HCT116 (cell line): ENCODE measurements around the gene DEPDC7. TPM values are rescaled to one million over a fixed set of nuclear protein-coding genes. Genes with fewer than 3 reads are reported as not detected.

Source experiments
- ATAC-seq: fragments of 200-7000 bp; cut with Tn5 transposase; 2 replicates; pipeline ENCODE4 v1.9.1; 2020; ENCODE audit warnings: mild to moderate bottlenecking, moderate library complexity
- BruUV-seq: library from RNA; stranded (reverse); fragments of 400-500 nt; replicated peaks from 2 replicates; lab custom pipeline; 2021; lab: Mats Ljungman, UMichigan
- CTCF ChIA-PET: fragments of 300-600 bp; sonication (Branson Sonifier 250); formaldehyde crosslinking; loops from one replicate; lab custom pipeline; 2021; ENCODE audit warnings: antibody characterized with exemption; lab: Charles Lee
- POLR2A ChIA-PET: fragments of 300-600, 350-600 bp; sonication (Branson Sonifier 250); formaldehyde crosslinking; loops from one replicate; lab custom pipeline; 2021; ENCODE audit warnings: antibody characterized with exemption; lab: Charles Lee
- RAD21 ChIA-PET, 2 experiments: fragments of 300-600 bp; sonication (Branson Sonifier 250); formaldehyde crosslinking; loops; one replicate each; lab custom pipeline; 2023; ENCODE audit warnings: low total read pairs in 2 of 2; ENCODE audit not compliant: uncharacterized antibody in 2 of 2, unreplicated experiment in 2 of 2, low non-redundant PET in 1 of 2; lab: Charles Lee
- DNase-seq: peaks from one replicate; pipeline ENCODE4 v3.0.0-alpha.2; 2010; ENCODE audit warnings: low read depth, low spot score
- H2AFZ ChIP-seq: fragments of 200-600 bp; shearing (Covaris generic), sonication (generic); 2 replicates; pipeline ENCODE4 v1.6.1; 2017; ENCODE audit warnings: low read depth, mixed run types, mixed read lengths, antibody characterized with exemption, low read length; ENCODE audit not compliant: poor library complexity, severe bottlenecking
- H3K27ac ChIP-seq: 2 replicates; pipeline ENCODE4 v1.5.1; 2012; ENCODE audit warnings: low read depth, low read length
- H3K27me3 ChIP-seq: fragments of 200-600 bp; sonication (generic); 2 replicates; pipeline ENCODE4 v1.6.1; 2016; ENCODE audit warnings: mixed run types, low read length, mixed read lengths; ENCODE audit not compliant: insufficient read depth
- H3K36me3 ChIP-seq, 2 experiments: fragments of 200-500 bp in 1 of 2; fragments of 200-600 bp in 1 of 2; sonication (Bioruptor generic) in 1 of 2; sonication (generic) in 1 of 2; 2 replicates each; pipeline versions ENCODE4 v1.5.1 to v1.6.1; 2014 to 2016; ENCODE audit warnings: low read length in 2 of 2, inconsistent platforms in 1 of 2, mixed read lengths in 1 of 2, mixed run types in 1 of 2; ENCODE audit not compliant: insufficient read depth in 2 of 2, control insufficient read depth in 1 of 2
- H3K4me1 ChIP-seq, 2 experiments: fragments of 200-600 bp in 1 of 2; sonication (generic) in 1 of 2; 2 replicates each; pipeline versions ENCODE4 v1.5.1 to v1.6.1; 2012 to 2017; ENCODE audit warnings: low read length in 2 of 2, inconsistent platforms in 1 of 2, mild to moderate bottlenecking in 1 of 2, mixed read lengths in 1 of 2, mixed run types in 1 of 2, moderate library complexity in 1 of 2; ENCODE audit not compliant: insufficient read depth in 2 of 2, control insufficient read depth in 1 of 2
- H3K4me2 ChIP-seq: fragments of 200-600 bp; sonication (generic); 2 replicates; pipeline ENCODE4 v1.6.1; 2017; ENCODE audit warnings: mixed run types, low read length, mixed read lengths
- H3K4me3 ChIP-seq, 2 experiments: fragments of 200-600 bp in 1 of 2; sonication (generic) in 1 of 2; replicated peaks in 1 of 2; 2 replicates each; pipeline ENCODE4 v1.5.1; 2011 to 2016; ENCODE audit warnings: low read length in 2 of 2, control low read depth in 1 of 2, low read depth in 1 of 2, mild to moderate bottlenecking in 1 of 2, mixed read lengths in 1 of 2, mixed run types in 1 of 2
- H3K79me2 ChIP-seq: fragments of 200-600 bp; sonication (generic); 2 replicates; pipeline ENCODE4 v1.6.1; 2017; ENCODE audit warnings: mild to moderate bottlenecking, mixed run types, low read length, moderate library complexity, mixed read lengths; ENCODE audit not compliant: insufficient read depth
- H3K9ac ChIP-seq: fragments of 200-600 bp; sonication (generic); 2 replicates; pipeline ENCODE4 v1.6.1; 2016; ENCODE audit warnings: low read length, mixed read lengths
- H3K9me2 ChIP-seq: fragments of 200-600 bp; sonication (generic), shearing (Covaris generic); 2 replicates; pipeline ENCODE4 v1.6.1; 2017; ENCODE audit warnings: mixed run types, mild to moderate bottlenecking, moderate library complexity; ENCODE audit not compliant: insufficient read depth
- H3K9me3 ChIP-seq, 2 experiments: fragments of 200-500 bp in 1 of 2; fragments of 200-600 bp in 1 of 2; sonication (Bioruptor generic) in 1 of 2; sonication (generic) in 1 of 2; 2 replicates each; pipeline ENCODE4 v1.6.1; 2014 to 2017; ENCODE audit warnings: low read length in 2 of 2, mixed read lengths in 2 of 2, inconsistent platforms in 1 of 2, low read depth in 1 of 2, mild to moderate bottlenecking in 1 of 2, mixed run types in 1 of 2, moderate library complexity in 1 of 2; ENCODE audit not compliant: control insufficient read depth in 1 of 2, insufficient read depth in 1 of 2
- H4K20me1 ChIP-seq: fragments of 200-600 bp; sonication (generic), shearing (Covaris generic); 2 replicates; pipeline ENCODE4 v1.6.1; 2017; ENCODE audit warnings: mixed run types, mild to moderate bottlenecking, moderate library complexity; ENCODE audit not compliant: insufficient read depth
- CBX3 ChIP-seq: IDR thresholded peaks from 2 replicates; pipeline ENCODE4 v1.6.1; 2012; ENCODE audit warnings: low read depth
- CTCF ChIP-seq, 3 experiments: fragments of 200-600 bp in 1 of 3; sonication (generic) in 1 of 3; IDR thresholded peaks in 2 of 3; conservative IDR thresholded peaks in 1 of 3; 2 replicates each; pipeline ENCODE4 v1.5.1; 2012 to 2017; ENCODE audit warnings: low read depth in 2 of 3, low read length in 2 of 3, antibody characterized with exemption in 1 of 3, borderline replicate concordance in 1 of 3, control low read depth in 1 of 3, mild to moderate bottlenecking in 1 of 3, mixed read lengths in 1 of 3, mixed run types in 1 of 3, moderate library complexity in 1 of 3; ENCODE audit not compliant: insufficient read depth in 1 of 3
- EGR1 ChIP-seq: IDR thresholded peaks from 2 replicates; pipeline ENCODE4 v1.6.1; 2012; ENCODE audit warnings: low read depth
- EZH2phosphoT487 ChIP-seq: fragments of 200-600 bp; IDR thresholded peaks from 2 replicates; pipeline ENCODE4 v1.6.1; 2018; ENCODE audit warnings: antibody characterized with exemption, borderline replicate concordance
- FOSL1 ChIP-seq: IDR thresholded peaks from 2 replicates; pipeline ENCODE4 v1.6.1; 2012; ENCODE audit warnings: low read depth
- POLR2A ChIP-seq: IDR thresholded peaks from 2 replicates; pipeline ENCODE4 v1.7.0; 2011; ENCODE audit warnings: borderline replicate concordance; ENCODE audit not compliant: insufficient read depth, insufficient read length; ENCODE audit errors: extremely low read depth
- RAD21 ChIP-seq: IDR thresholded peaks from 2 replicates; pipeline ENCODE4 v1.6.1; 2012; ENCODE audit warnings: low read depth, mild to moderate bottlenecking
- REST ChIP-seq: IDR thresholded peaks from 2 replicates; pipeline ENCODE4 v1.6.1; 2012; ENCODE audit warnings: low read depth
- SIN3A ChIP-seq: IDR thresholded peaks from 2 replicates; pipeline ENCODE4 v1.6.1; 2012; ENCODE audit warnings: low read depth
- SP1 ChIP-seq: IDR thresholded peaks from 2 replicates; pipeline ENCODE4 v1.6.1; 2012; ENCODE audit warnings: low read depth
- SRF ChIP-seq: IDR thresholded peaks from 2 replicates; pipeline ENCODE4 v1.6.1; 2012; ENCODE audit warnings: low read depth
- TCF7L2 ChIP-seq: IDR thresholded peaks from 2 replicates; pipeline ENCODE4 v1.7.0; 2011; ENCODE audit warnings: borderline replicate concordance, inconsistent platforms; ENCODE audit not compliant: insufficient read depth, insufficient read length; ENCODE audit errors: extremely low read depth
- ZFX ChIP-seq: fragments of 450-650 bp; IDR thresholded peaks from 2 replicates; pipeline ENCODE4 v1.6.1; 2017
- ZNF274 ChIP-seq: fragments of 200-500 bp; sonication (Bioruptor generic); IDR thresholded peaks from 2 replicates; pipeline ENCODE4 v1.6.1; 2014; ENCODE audit warnings: mild to moderate bottlenecking, low read depth, low read length, inconsistent platforms
- intact Hi-C: fragments of 100-400 bp; cut with micrococcal nuclease; formaldehyde crosslinking; loops from 2 replicates; pipeline ENCODE4 v1.10.0; 2022
- total RNA-seq: library from RNA; stranded (reverse); gene quantifications from one replicate; pipeline ENCODE4 v1.2.1, GENCODE V29; 2021; ENCODE audit not compliant: unreplicated experiment

DEPDC7 gene
- total RNA-seq, 1 experiment from 2014 or later = 7.3 TPM

- no peak for TF ChIP-seq CTCF (IDR thresholded peaks at IDR 0.05 in 2 of 3, conservative IDR thresholded peaks at IDR 0.05 in 1 of 3; ENCODE audit: borderline replicate concordance in 1 of 3, insufficient read depth in 1 of 3, low read depth in 2 of 3, low read length in 2 of 3)
- no peak for TF ChIP-seq TCF7L2
- no peak for TF ChIP-seq ZFX
- TF ChIP-seq CBX3 = no peak
- TF ChIP-seq FOSL1 = no peak
- TF ChIP-seq SRF = no peak
- TF ChIP-seq SIN3A = no peak
- no peak for TF ChIP-seq POLR2A
- TF ChIP-seq RAD21 = no peak
- TF ChIP-seq EGR1 = no peak
- no peak for TF ChIP-seq REST
- no peak for TF ChIP-seq EZH2phosphoT487
- no peak for TF ChIP-seq SP1
- no peak for TF ChIP-seq ZNF274
- intact Hi-C loops = no loop called here
- no peak overlapping the region for H2AFZ ChIP-seq
- no peaks in the 10 kb centered on the region for H4K20me1 ChIP-seq
- DNase-seq (no peak), ATAC-seq (no peak)
- H3K27ac ChIP-seq = no peak overlapping the region
- H3K9me2 ChIP-seq = no peaks in the 10 kb centered on the region
- H3K36me3 ChIP-seq = no peaks in the 10 kb centered on the region
- no peak overlapping the region for H3K9ac ChIP-seq
- ChIA-PET POLR2A (no interaction called here), CTCF (no interaction called here), RAD21 (no interaction called here)
- H3K4me3 ChIP-seq = no peak overlapping the region
- no peak overlapping the region for H3K4me2 ChIP-seq
- H3K9me3 ChIP-seq = no peaks in the 10 kb centered on the region
- H3K4me1 ChIP-seq = peaks cover 8 to 26% of the 10 kb centered on the region in 2 experiments; a peak in 3 of 4 replicates
- 0 out of 2 replicates have a peak, but pooled peaks cover 4% of the 10 kb centered on the region for H3K79me2 ChIP-seq
- BruUV-seq = no TSS peak
- H3K27me3 ChIP-seq = no peaks in the 10 kb centered on the region
Measured at GRCh38 chr11:33013755-33014154, 1.9 kb upstream of the DEPDC7 start.
